NCI-H446 treated with DMSO at 0.1 percent for 48 hours (cell line): Measurements from ENCODE around the gene NR2C2.

Experiments
- DNase-seq: peaks from one replicate; lab custom pipeline; 2025; lab: John Stamatoyannopoulos, UW

Gene NR2C2

DNA sequence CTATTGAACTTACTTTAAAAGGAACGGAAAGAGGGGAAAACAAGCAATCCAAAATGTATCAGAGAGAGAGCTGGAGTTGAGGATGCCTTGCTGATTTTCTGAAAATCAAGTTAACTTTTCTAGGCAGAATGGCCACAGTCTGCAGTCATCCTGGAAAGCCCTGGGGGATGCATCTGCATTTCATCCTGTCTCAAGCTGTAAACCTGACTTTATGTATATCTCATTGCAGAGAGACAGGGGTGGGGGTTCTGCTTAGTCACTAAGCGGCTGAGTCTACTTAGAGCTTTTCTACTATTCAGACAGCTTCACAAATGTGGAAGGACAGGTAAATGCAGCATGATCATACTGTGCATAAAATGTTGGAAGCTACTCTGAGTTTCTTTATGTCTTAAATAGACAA is 76.3 kb downstream of the NR2C2 start:
- no peak for DNase-seq

DNA sequence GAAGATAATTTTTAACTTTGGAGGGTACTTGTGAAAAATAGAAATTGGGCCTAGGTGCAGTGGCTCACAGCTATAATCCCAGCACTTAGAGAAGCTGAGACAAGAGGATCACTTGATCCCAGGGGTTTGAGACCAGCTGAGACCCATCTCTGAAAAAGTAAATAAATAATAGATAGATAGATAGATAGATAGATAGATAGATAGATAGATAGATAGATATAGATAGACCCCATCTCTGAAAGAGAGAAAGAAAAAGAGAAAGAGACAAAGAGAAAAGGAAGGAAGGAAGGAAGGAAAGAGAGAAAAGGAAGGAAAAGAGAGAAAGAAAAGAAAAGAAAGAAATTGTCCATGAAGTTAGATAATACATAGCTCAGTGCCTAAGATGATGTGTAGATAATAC is 82.2 kb downstream of the NR2C2 start:
- DNase-seq: no peak

DNA sequence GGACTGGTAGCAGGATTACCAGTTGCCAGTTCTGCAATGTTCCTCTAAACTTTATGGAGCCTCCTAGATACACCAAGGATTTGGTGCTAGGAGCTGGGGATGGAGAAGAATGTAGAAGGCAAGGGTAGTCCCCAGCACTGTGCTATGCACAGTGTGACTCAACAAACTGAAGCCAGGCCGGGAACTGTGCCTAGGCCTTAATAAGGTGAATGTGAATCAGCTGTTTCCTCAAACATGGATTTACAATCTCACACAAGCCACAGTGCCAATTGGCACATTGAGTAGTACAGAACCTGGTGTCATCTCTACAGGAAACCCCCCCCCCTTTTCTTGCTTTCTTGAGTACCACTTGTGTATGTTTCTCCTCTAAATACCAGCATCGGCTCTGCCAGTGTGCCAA is 85.3 kb downstream of the NR2C2 start:
- DNase-seq: no peak

DNA sequence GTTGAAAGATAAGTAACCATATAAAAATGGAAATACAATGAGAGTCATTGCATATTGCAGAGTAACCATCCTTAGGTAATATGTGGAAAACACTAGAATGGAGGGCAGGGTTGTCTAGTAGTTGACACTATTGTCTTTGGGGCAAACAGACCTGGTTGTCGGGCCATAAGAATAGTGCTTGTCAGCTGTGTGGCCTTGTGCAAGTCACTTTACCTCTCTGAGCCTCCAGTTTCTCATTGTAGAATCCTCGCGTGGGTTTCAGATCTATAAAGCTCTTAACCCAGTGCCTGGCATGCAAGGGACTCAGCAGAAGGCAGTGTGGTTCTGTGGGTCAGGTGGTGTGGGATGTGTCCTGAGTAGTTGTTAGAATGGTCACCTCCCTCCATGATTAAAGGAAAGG is 85.7 kb downstream of the NR2C2 start:
- no peak for DNase-seq

DNA sequence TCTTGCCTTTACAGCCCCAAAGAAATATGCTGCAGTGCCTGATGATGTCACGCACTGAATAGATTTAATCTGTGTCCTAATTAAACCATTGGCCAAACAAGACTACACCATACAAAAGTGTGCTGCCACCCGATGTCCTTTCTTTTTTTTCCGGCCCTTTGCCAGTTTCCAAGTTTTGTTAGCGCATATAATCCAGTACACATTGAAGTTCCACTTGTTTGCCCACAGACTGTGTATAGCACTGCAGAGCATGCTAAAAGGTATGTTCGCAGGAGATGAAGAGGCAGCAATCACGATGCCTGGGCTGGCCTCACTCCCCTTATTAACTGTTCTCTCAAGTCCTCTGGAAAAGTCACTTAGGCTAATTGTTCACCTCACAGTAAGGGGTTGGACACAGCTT is 90.9 kb downstream of the NR2C2 start:
- DNase-seq: no peak

DNA sequence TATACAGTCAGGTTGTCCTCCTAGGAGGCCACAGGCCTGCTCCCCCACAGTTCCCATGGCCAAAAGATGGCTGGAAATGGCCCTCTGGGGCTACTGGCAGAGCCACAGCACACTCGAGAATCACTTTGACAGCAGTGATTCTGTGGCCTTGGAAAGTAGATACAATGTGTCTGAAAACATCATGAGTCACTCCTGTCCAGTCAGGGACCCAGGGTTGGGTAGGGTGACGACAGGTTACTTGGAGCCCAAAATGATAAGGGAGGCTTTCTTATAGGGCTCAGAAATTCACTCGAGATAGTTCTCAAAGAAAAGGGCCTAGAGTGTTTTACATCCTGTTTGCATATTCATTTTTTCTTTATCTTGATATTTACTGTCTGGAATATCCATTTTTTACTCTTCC is 93.5 kb downstream of the NR2C2 start:
- no peak for DNase-seq

DNA sequence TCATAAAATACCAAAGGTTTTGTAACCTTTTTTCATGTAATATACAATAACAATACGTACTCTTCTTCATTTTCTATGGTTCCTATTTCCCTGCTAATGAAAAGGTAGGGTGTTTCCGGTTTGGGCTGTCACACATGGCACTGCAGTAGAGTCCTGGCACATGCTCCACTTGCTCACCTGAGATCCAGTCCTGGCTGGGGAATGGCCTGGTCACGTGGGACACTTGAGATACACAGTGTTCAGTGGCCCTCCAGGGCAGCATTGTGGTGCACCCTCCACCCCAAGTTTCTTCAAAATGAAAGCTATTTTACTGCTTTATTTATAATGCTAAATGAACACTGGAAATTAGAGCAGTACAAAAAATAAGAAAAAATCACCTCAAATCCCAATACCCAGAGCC is 94.6 kb downstream of the NR2C2 start:
- no peak for DNase-seq

DNA sequence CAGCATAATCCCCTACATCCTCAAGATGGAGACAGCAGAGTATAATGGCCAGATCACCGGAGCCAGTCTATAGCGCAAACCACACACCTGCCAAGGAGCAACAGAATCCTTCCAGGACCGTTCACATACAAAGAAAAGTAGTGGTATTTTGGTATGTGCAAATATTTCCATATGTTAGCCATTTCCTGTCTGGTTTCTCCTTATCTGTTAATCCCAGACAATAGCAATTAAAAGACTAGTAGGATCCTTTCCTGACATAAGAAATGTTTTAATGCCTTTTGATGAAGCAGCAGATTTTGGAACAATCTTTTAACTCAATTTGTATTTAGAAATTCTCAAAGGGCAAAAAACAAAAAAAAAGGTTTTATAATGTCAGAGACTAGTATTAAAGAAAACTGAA is 95.6 kb downstream of the NR2C2 start:
- no peak for DNase-seq

DNA sequence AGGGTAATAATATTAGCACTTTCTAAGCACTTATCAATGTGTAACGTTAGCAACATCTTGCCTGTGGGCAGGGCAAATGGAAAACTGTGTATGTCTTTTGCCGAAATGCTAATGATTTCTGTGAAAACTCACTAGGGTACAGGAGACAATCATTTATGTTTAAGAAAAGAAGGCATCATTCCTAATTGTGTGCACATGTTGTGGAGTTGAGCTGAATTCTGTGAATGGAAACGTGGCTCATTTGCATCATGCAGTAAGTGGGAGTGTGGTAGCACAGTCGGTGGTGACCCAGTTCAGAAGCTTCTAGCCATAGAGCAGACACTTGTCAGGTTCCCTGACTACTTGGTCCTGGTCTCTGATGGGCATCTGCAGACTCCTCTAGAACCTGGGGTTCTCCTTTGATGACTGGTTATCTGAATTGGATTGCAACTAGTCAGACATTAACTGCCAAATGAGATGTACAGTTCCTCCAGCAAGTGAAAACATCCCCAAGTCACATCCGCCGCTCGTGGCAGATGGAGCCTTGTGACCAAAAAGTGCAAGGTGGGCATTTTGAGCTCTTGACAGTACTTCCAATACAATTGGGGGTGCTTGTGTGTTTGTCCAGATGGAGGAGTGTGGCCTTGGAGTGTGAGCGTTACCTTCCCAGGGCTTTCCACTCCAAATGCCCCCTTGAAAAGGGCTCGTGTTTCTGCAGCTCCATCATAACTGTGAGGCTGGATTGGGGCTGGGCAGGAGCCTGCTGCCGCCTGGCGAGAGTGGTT is 96.2 kb downstream of the NR2C2 start:
- DNase-seq: no peak

DNA sequence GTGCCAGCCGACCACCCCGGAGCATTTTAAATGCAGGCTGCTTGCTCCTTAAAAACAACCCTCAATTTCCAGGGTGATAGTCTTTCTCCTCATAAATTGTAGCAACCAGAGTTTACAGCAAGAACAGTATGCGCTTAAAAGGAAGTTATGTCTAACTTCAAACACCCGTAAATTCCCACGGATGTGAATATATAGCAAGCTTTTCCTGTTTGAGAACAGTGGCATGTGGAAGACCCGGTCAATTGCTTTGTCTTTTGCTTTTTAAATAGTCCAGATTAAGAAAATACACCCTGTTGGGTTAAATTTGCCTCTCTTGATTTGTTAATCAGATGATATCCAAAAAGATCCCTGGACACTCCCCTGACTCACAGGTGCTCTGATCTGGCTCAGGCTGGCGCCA is 96.9 kb downstream of the NR2C2 start:
- no peak for DNase-seq

DNA sequence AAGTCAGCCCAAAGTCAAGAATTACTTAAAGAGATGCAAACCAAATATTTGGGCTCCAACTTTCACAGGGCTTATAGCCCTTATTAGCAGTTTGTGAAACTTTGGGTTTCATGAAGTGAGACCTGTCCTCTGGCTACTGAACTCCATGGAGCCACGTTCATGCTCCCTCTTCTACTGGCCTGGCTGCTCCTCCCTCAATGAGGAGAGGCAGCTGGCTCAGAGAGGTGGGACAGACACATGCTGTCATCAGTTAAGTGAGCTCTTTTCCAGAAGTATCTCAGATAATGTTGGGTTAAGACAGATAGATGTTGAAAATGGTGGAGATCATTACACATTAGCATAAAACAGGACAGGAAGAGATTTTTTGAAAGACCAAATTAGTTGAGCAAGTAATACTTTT is 98.3 kb downstream of the NR2C2 start:
- DNase-seq: no peak

DNA sequence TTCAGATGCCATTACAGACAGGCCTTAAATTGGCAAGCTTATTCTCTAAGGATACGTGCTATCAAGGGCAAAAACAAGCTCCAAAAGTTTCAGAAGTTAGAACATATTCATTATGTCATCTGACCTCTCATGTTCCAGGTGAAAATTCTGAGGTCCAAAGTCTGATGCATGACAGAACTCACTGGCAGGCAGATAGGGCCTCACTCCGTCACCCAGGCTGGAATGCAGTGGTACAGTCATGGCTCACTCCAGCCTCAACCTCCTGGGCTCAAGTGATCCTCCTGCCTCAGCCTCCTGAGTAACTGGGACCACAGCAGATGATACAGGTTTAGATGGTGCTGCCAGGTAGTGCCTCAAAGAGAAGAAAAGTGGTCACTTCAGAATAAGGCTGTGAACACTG is 102.2 kb downstream of the NR2C2 start:
- DNase-seq: no peak

DNA sequence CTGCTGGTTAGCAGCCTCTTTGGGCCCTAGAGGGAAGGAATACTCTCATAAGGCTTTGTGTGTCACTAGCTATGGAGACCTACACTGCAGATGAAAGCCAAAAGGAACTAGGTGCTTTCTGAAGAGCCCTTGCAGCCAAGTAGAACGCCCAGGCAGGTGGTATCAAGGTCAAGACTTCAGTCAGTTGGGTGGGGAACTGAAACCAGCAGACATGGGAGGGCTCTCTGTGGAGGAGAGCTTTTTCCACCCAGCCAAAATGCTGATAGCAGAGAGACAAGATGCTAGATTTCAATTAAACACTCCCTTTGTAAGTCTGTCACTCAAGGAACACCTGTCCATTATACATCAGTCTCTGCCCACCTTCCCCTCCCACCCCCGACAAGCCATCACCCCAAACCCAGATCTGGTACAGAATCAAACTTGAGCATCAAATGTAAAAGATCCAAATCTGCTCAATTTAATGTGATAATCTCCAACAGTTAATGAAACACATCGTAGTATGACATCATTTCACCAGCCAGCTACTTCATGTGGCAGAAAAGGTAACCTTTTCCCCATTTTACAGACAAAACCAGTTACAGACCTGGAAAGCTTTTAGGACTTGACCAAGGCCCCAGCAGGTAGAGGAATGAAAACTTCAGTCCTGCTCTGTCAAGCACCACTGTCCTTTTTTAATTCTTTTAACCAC is 103.2 kb downstream of the NR2C2 start:
- no peak for DNase-seq

DNA sequence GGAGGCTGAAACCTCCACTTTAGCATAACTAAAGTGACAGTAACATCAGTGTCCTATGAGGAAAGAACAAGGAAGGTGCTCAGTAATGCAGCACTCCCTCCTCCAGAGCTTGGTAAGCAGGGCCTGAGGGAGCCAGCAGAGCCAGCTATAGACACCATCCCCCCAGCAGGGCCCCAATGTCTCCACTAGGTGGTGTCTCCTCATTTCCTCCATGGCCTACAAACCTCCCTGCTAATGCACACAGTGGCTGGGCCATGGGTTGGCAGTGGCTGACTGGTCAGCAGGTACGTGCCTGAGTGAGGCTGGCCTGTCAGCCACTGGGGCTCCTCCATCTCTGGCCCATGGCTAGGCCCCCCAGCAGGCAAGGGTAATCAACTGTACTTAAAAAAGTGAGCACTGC is 104.1 kb downstream of the NR2C2 start:
- no peak for DNase-seq

DNA sequence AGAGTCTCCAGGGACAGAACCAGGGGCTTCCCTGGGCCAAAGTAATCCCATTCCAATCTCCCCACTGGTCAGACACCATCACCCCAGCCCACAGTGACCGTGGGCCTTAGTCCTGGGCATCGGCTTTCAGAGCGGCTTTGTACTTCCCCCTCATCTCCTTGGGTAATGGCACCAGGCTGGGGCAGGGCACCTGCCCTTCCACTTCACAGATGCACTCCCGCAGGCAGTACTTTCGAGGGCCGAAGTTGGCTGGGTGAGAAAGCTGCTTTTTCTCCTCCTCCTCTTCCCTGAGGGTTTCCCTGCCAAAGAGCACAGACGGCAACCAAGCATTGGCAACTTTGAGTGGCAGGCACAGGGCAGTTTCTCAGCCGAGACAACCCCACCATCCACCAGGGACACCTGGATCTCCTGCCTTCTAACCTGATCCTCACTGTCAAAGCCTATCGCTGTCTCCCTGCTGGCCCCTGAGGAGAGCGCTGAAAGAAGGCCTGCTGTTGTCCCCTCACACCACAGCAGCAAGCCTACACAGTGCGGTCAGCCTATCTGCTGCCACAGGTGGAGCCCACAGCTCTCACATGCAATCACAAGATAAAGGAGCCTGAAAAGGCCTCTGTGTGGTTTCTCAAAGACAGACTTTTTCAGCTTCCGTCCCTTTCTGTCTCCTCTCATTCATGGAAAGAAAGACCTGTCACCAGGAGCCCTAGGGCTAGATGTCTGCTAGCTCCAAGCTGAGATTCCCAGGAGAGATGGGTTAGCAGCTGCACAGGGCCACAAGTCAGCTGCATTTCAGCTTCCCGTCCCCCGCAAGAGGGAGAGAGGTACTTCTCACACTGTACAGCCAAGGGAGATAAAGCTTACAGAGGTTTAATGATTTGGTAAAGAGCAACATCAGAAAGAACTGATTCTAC is 105.2 kb downstream of the NR2C2 start:
- no peak for DNase-seq

DNA sequence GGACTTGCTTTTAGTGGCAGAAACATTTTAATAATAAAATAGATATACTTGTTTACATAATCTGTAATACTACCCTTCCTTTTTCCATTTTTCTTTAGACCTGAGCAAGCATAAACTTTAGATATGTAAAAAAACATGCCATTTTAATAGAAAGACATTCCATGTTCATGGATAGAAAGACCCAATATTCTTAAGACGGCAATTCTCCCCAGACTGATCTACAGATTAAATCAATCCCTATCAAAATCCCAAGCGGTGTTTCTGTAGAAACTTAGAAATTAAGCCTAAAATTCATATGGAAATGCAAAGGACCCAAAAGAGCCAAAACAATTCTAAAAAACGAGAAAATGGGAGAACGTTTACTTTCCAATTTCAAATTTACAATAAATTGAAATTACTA is 106.2 kb downstream of the NR2C2 start:
- DNase-seq: no peak

DNA sequence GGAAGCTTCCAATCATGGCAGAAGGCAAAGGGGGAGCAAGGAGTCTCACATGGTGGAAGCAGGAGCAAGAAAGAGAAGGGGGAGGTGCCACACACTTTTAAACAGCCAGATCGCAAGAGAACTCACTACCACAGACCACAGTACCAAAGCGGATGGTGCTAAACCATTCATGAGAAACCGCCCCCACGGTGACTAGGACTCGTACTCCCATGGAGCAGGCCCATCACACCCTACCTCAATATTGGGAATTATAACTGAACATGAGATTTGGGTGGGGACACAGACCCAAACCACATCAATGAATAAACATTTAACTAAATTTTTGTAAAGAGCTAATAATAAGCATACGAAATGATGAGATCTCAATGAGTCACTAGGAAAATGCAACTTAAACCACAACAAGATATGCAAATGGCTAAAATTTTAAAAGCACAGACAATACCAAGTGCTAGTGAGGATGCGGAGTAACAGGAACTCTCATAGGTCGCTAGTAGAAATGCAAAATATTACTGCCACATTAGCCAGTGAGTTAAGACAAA is 107.7 kb downstream of the NR2C2 start:
- DNase-seq: no peak

DNA sequence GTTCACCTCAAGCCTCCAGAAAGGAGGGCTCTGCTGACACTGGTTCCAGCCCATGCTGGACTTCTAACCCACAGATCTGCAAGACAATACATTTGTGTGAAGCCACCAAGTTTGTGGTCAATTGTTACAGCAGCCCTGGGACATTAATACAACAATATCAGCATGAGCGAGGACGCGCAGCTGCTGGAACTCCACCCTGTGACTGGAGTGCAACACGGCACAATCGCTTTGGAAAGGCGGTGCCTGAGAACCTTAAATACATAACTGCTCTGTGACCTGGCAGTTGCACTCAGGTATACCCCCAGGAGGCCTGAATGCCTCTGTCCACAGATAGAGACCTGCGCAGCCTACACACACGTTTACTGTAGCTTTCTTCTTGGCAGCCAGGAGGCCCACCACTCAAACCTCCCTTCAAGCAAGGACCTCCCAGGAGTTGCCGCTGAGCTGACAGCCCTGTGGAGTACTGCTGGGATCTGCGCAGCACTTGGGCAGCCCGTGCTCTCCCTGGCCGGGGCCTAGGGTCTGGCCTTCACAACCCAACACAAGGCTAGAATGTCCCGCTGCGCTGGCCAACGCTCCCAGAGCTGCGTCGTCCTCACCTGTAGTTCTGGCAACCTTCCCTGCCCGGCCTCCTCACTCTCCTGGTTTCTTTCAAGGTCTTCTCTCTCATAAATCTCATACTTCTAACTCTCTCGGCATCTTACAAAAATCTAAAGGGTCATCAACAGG is 109.5 kb downstream of the NR2C2 start:
- DNase-seq: no peak

DNA sequence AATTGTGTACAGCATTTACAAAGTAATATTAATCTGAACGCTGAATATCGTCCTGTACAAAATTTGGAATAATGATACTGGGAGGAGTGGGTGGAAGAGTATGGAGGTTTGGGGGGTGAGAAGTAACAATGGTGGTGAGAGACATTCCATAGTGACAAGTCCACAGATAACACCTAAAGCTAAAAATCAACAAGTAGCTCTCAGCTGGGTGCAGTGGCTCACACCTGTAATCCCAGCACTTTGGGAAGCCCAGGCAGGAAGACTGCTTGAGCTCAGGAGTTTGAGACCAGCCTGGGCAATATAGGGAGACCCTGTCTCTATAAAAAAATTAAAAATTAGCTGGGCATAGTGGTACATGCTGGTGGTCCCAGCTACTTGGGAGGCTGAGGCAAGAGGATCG is 112.6 kb downstream of the NR2C2 start:
- no peak for DNase-seq

DNA sequence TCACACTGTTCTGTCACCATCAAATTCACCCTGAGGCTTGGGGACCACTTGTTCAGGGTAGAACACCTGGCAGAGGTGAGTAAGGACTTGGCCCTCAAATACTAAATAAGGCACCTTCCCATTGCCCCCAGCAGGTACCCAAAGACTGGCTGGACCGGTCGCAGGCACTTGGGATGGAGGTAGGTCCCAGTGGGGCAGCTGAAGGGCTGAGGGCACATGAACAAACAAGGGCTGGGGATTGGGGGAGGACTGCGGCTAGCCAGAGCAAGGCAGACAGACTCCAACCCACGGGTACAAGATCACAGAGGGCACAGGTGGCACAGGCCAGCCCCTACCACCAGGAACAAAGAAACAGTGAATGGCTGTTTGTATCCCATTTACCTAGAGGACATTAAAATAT is 115.9 kb downstream of the NR2C2 start:
- DNase-seq: no peak

DNA sequence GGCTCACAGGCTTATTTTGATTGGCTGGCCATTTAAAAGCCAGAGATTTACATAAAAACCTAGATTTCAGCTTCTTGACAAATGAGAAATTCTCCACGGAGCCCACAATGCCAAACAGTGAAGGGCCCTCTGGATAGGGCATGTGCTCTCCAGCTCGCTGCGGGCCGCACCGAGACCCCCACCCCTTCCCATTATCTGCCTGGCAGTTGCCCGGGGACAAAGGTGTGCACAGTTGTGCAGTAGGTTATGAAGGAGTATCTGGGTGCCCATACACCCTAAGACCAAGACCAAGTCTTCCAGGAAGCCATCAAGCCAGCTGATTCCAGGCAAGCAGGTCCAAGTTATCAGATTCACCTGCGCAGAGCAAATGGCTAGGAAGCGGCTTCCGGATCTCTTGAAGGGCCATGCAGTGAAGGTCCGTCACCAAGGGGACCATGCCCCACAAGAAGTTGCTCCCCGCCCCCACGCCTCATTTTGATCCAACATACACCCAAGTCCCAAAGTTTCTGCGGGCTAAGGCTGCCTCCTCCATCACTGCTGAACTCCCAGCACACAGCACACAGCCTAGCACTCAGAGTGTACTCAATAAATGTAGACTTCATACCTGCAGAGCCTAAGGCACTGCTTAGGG is 116.4 kb downstream of the NR2C2 start:
- DNase-seq: no peak
